ENCODE data around the gene LRRC40. TPM values are rescaled to one million over a fixed set of nuclear protein-coding genes. Genes with fewer than 3 reads are reported as not detected.

LRRC40 gene
- polyA plus RNA-seq, 1 experiment, result 5.0 TPM

DNA sequence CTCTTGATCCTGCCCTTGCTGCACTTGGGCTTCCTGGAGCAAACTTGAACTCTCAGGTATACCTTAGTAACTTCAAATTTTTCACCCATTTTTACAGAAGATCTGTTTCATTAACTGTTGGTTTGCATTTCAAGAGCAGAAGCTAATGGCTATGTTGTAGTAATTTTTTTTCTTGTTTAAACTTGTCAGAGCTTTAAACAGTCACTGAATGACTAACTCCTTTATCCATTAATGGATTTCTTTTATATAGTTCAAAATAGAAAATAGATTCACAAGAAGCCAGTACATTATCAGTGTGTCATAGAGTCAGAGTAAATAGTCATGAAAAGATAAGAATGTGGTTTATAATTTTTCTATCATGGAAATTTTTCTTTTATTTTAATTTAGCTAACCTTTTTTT is 29.4 kb upstream of the LRRC40 start:
- Histone ChIP-seq H3K27me3 (ENCODE audit: control insufficient read depth, insufficient read depth, low read length) (no peaks in the 10 kb centered on the region), H3K36me3 (ENCODE audit: control insufficient read depth, insufficient read depth, low read length) (peaks cover 18% of the 10 kb centered on the region), H3K4me3 (ENCODE audit: low read depth, low read length) (no peak overlapping the region)
- ChIA-PET POLR2A (no interaction called here), CTCF (no interaction called here)
- DNase-seq (ENCODE audit: low read depth), result no peak
- TF ChIP-seq, protein P1, sequence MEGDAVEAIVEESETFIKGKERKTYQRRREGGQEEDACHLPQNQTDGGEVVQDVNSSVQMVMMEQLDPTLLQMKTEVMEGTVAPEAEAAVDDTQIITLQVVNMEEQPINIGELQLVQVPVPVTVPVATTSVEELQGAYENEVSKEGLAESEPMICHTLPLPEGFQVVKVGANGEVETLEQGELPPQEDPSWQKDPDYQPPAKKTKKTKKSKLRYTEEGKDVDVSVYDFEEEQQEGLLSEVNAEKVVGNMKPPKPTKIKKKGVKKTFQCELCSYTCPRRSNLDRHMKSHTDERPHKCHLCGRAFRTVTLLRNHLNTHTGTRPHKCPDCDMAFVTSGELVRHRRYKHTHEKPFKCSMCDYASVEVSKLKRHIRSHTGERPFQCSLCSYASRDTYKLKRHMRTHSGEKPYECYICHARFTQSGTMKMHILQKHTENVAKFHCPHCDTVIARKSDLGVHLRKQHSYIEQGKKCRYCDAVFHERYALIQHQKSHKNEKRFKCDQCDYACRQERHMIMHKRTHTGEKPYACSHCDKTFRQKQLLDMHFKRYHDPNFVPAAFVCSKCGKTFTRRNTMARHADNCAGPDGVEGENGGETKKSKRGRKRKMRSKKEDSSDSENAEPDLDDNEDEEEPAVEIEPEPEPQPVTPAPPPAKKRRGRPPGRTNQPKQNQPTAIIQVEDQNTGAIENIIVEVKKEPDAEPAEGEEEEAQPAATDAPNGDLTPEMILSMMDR (IDR thresholded peaks at IDR 0.05; ENCODE audit: insufficient read depth, low read depth, low read length), result no peak

DNA sequence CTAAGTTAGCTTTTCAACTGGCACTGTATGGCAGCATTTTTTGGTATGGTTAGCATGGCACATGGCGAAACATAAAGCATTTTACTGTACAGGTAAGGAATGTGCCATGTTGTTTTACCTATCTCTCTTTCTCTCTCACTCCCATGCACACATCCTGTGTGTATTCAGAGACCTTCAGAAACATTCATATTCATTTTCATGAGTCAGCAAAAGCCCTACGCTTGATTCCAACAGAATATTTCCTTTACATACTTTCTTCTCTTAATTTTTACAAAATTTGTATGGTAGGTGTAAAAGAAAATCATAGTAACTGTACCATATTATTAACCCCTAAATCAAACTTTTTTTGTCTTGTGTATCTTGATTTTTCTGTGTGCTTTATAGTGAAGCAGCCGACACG is 26.1 kb upstream of the LRRC40 start:
- no peak overlapping the region for H3K4me3 ChIP-seq (ENCODE audit: low read depth, low read length)
- H3K36me3 ChIP-seq (ENCODE audit: control insufficient read depth, insufficient read depth, low read length), result peaks cover 10% of the 10 kb centered on the region
- TF ChIP-seq, protein P1 (IDR thresholded peaks at IDR 0.05; ENCODE audit: insufficient read depth, low read depth, low read length), result no peak
- H3K27me3 ChIP-seq (ENCODE audit: control insufficient read depth, insufficient read depth, low read length), result no peaks in the 10 kb centered on the region
- ChIA-PET CTCF (no interaction called here), POLR2A (no interaction called here)
- no peak for DNase-seq (ENCODE audit: low read depth)

DNA sequence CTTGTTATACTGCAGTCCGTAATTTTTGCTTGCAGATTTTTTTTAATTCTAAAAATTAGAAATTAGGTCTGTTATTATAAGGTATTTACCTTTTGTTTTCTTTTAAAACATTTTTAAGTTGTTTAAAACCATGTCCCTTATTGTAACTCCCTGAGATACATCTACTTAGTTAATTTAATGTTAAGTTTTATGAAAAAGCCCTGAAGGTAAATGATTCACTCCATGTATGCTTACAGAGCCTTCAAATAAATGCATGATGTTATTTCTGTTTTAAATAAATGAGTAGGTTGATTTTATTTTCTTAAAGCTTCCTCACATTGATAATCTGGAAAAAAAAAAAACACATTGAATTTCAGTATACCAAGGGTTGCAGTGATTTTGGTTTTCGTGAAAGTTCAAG is 23.3 kb upstream of the LRRC40 start:
- no peak for DNase-seq (ENCODE audit: low read depth)
- ChIA-PET CTCF (no interaction called here), POLR2A (no interaction called here)
- Histone ChIP-seq H3K27me3 (ENCODE audit: control insufficient read depth, insufficient read depth, low read length) (no peaks in the 10 kb centered on the region), H3K4me3 (ENCODE audit: low read depth, low read length) (no peak overlapping the region), H3K36me3 (ENCODE audit: control insufficient read depth, insufficient read depth, low read length) (peaks cover 9% of the 10 kb centered on the region)
- TF ChIP-seq, protein P1 (IDR thresholded peaks at IDR 0.05; ENCODE audit: insufficient read depth, low read depth, low read length), result no peak

DNA sequence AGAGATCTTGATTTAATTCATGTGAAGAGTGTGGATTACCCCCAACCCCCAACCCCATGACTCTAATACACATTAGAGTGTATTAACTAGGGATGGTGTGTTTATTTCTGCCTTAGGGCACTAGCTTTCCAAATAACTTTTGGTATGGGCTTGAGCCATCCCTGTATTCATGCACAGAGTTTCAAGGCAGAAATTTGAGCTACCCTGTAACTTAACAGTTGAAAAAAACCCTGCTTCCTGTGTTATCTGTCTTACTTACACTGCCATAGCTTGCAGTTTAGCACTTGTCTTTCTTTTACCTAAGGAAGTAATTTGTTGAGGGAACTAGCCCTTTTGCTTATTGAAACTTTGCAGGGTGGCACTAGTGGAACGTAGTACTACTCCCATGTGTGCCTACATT is 22.1 kb upstream of the LRRC40 start:
- H3K27me3 ChIP-seq (ENCODE audit: control insufficient read depth, insufficient read depth, low read length), result no peaks in the 10 kb centered on the region
- H3K36me3 ChIP-seq (ENCODE audit: control insufficient read depth, insufficient read depth, low read length), result peaks cover 8% of the 10 kb centered on the region
- no peak overlapping the region for H3K4me3 ChIP-seq (ENCODE audit: low read depth, low read length)
- ChIA-PET CTCF (no interaction called here), POLR2A (no interaction called here)
- DNase-seq (ENCODE audit: low read depth), result no peak
- TF ChIP-seq, protein P1 (IDR thresholded peaks at IDR 0.05; ENCODE audit: insufficient read depth, low read depth, low read length), result no peak

DNA sequence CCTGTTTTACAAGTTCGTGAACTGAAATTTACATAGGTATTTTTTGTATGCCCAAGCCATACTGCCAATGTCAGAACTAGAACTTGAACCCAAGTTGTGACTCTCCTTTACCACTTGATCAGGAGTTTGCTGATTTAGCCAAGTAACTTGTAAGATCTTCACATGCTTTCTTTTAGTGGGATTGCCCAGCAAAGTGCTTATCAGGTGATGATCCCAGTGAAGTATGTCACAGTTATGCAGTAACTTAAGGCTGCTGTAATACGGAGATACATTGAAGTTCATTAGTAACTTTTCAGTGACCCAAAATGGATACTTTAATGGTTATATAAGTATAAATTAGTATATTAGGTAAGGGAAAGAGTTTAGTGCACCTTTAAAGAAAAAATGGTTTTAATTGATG is 19.6 kb upstream of the LRRC40 start:
- no peak for DNase-seq (ENCODE audit: low read depth)
- POLR2A ChIA-PET, result no interaction called here
- CTCF ChIA-PET, result no interaction called here
- Histone ChIP-seq H3K27me3 (ENCODE audit: control insufficient read depth, insufficient read depth, low read length) (no peaks in the 10 kb centered on the region), H3K4me3 (ENCODE audit: low read depth, low read length) (no peak overlapping the region), H3K36me3 (ENCODE audit: control insufficient read depth, insufficient read depth, low read length) (peaks cover 4% of the 10 kb centered on the region; the same call in 1 of the 2 replicates)
- TF ChIP-seq, protein P1 (IDR thresholded peaks at IDR 0.05; ENCODE audit: insufficient read depth, low read depth, low read length), result no peak

Measured in BJ (cell line).